ENCODE data around the gene DLGAP1.

DNA sequence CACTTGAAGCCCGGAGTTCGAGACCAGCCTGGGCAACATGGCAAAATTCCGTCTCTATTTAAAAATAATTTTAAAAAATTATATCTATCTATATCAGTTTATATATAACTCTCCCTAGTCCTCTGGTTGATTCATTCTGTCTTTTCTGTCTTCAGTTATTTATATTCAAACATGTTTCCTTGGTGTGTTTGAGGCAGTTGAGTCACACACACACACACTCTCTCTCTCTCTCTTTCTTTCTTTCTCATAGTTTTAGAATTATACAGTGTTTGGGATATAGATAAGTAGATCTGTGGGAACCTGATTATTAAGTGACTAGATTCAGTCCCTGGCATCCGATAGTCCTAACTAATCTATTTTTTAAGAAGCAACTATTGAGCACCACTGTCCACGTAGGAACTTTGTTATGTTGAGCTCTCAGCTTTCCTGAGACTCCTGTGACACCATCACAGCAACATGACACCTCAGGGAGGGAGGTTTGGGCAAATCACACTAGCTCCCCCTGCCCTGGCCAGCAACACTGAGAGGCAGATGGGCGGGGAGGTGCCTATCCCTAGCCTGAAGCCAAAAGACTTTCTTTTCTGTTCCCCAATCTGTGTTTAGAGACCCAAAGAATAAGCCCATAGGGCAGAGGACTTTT, 482.7 kb downstream of the DLGAP1 start:
- TF ChIP-seq L3MBTL2 (conservative IDR thresholded peaks at IDR 0.05) (no peak), SP1 (IDR thresholded peaks at IDR 0.05) (no peak), SUZ12 (IDR thresholded peaks at IDR 0.05) (no peak), TARDBP (IDR thresholded peaks at IDR 0.05) (no peak), FOXA1 (IDR thresholded peaks at IDR 0.05) (no peak), LEF1 (IDR thresholded peaks at IDR 0.05; ENCODE audit: borderline replicate concordance) (no peak), BHLHE40 (IDR thresholded peaks at IDR 0.05; ENCODE audit: borderline replicate concordance) (no peak)
